Epithelial cell of proximal tubule (primary cell): ENCODE results near the gene SELENOO. TPM values are rescaled to one million over a fixed set of nuclear protein-coding genes. Genes with fewer than 3 reads are reported as not detected.

Experiments used
- DNase-seq: peaks from one replicate; pipeline ENCODE4 v3.0.0-alpha.2; 2011; ENCODE audit warnings: low read depth
- H3K4me3 ChIP-seq: 2 replicates; pipeline ENCODE4 v1.5.1; 2011; ENCODE audit warnings: low read depth, mild to moderate bottlenecking, low read length
- CTCF ChIP-seq: conservative IDR thresholded peaks from 2 replicates; pipeline ENCODE4 v1.5.1; 2012; ENCODE audit warnings: low read depth, mild to moderate bottlenecking, low read length
- total RNA-seq: library from RNA; depleted of rRNA; stranded (reverse); fragments of >200 nt; gene quantifications from 2 replicates; pipeline ENCODE4 v1.2.3, GENCODE V29; 2015

Gene SELENOO
- total RNA-seq, 1 donor from 2014 or later: 31.1 TPM

GRCh38 chr22:50183141-50183971, 17.5 kb upstream of the SELENOO start:
- no peak for TF ChIP-seq CTCF
- DNase-seq: no peak
- H3K4me3 ChIP-seq: no peak overlapping the region

GRCh38 chr22:50184004-50184901, 16.6 kb upstream of the SELENOO start:
- H3K4me3 ChIP-seq: no peak overlapping the region
- no peak for DNase-seq
- TF ChIP-seq CTCF: no peak

- DNase-seq: no peak
- TF ChIP-seq CTCF: no peak
- peak overlapping the region; percentile 66 for H3K4me3 ChIP-seq
Measured at GRCh38 chr22:50184902-50185374, 15.9 kb upstream of the SELENOO start.

- peak within 1 kb of the TSS; percentile 75 for H3K4me3 ChIP-seq
- no peak for TF ChIP-seq CTCF
- no peak for DNase-seq
Measured at GRCh38 chr22:50185375-50186087, 15.3 kb upstream of the SELENOO start, which contains the start of gene TRABD. TSS of gene TRABD (plus strand) at chr22:50185913. CDS start at chr22:50193061, 7,148 bp downstream.

- DNase-seq: no peak
- TF ChIP-seq CTCF: no peak
- H3K4me3 ChIP-seq: peak overlapping the region; percentile 75
Measured at GRCh38 chr22:50186181-50186714, 14.6 kb upstream of the SELENOO start.

GRCh38 chr22:50186761-50187523, 13.9 kb upstream of the SELENOO start:
- TF ChIP-seq CTCF: no peak
- DNase-seq: no peak
- H3K4me3 ChIP-seq: peak overlapping the region; percentile 75
